Measurements from ENCODE around the gene PRKAR2B.
"Not testable (repeated sequence)": the region's sequence is repeated elsewhere in the genome, so short reads cannot be mapped to it uniquely, and the experiment has no call there.

DNA sequence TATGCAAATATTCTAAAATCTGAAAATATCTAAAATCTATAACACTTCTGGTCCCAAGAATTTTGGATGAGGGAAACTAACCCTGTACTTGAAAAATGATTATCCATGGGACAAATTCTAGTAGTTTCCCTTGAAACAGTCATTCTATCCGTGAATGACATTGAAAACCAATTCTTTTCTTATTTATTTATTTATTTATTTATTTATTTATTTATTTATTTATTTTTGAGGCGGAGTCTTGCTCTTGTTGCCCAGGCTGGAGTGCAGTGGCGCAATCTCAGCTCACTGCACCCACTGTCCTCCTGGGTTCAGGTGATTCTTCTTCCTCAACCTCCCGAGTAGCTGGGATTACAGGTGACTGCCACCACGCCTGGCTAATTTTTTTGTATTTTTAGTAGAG, 99.4 kb downstream of the PRKAR2B start:
- TF ChIP-seq, protein P1, sequence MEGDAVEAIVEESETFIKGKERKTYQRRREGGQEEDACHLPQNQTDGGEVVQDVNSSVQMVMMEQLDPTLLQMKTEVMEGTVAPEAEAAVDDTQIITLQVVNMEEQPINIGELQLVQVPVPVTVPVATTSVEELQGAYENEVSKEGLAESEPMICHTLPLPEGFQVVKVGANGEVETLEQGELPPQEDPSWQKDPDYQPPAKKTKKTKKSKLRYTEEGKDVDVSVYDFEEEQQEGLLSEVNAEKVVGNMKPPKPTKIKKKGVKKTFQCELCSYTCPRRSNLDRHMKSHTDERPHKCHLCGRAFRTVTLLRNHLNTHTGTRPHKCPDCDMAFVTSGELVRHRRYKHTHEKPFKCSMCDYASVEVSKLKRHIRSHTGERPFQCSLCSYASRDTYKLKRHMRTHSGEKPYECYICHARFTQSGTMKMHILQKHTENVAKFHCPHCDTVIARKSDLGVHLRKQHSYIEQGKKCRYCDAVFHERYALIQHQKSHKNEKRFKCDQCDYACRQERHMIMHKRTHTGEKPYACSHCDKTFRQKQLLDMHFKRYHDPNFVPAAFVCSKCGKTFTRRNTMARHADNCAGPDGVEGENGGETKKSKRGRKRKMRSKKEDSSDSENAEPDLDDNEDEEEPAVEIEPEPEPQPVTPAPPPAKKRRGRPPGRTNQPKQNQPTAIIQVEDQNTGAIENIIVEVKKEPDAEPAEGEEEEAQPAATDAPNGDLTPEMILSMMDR (IDR thresholded peaks at IDR 0.05): not testable (repeated sequence)
- TF ChIP-seq EZH2 (IDR thresholded peaks at IDR 0.05; ENCODE audit: borderline replicate concordance, insufficient read depth, low read depth, low read length, poor library complexity, severe bottlenecking): not testable (repeated sequence)
